ENCODE data around the gene NUTM2G.
"Not testable (repeated sequence)": the region's sequence is repeated elsewhere in the genome, so short reads cannot be mapped to it uniquely, and the experiment has no call there.

NUTM2G gene

DNA sequence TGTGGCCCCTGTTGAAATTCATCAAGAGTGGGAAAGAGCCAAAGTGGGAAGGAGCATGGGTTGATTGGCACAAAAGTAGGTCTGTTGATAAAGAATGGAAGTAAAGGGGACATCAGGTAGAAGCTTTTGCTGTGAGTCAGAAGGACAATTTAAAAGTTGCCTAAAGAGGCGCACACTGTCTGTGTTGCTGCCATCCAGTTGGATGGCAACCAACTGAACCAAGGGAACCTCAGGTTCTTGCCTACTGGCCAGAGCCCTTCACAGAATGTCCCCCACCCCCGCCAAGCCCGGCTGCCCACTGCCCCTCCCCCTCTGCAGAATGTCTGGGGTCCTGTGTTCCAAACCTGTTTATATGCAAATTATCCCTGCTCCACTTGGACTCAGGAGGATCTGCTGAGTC lies at the start of gene NUTM2G:
Gene NUTM2G (plus strand): TSS at position 301 of the 400 bp plus-strand sequence. CDS start 182 bp downstream, outside the sequence.
- not testable (repeated sequence) for DNase-seq (ENCODE audit: low read depth)

GRCh38 chr9:96883922-96884321 lies 44.7 kb upstream of the NUTM2G start:
- no peak for DNase-seq (ENCODE audit: low read depth)

DNA sequence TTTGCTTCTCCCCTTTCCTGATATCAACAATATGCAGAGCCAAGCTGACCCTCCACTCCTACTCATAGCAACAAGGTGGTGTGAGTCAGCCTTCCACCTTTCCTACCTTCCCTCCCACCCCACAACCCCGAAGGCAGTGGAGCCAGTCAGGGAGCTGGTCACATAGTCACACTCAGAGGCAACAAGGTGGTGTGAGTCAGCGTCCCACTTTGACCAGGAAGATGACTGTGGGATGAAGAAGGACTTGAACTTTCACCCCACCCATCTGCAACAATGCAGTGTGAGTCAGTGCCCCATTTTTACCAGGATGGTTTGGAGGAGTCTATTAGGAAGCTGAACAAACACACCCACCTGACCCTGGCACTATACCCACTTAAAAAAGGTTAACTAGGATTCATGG lies 44.2 kb upstream of the NUTM2G start:
- DNase-seq (ENCODE audit: low read depth), result no peak

GRCh38 chr9:96885424-96885823 lies 43.2 kb upstream of the NUTM2G start:
- DNase-seq (ENCODE audit: low read depth), result no peak

- DNase-seq (ENCODE audit: low read depth), result no peak
These were observed 40.1 kb upstream of the NUTM2G start for GRCh38 chr9:96888591-96888990.

DNA sequence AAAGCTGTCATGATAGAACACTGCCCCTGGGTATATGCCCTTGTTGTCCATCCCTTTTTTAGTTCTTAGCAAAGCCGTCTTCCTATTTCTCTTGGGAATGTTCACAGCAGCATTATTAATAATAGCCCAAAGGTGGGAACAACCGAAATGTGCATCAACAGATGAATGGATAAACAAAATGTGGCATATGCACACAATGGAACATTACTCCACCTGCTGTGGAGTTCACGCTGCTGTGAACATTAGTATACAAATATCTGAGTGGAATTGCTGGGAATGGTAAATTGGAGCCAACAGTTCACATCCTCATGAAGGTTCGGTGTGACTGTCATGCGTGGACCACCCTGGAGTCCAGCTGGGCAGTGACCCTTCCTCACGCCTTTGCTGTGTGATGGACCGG lies 36.5 kb upstream of the NUTM2G start:
- no peak for DNase-seq (ENCODE audit: low read depth)

GRCh38 chr9:96900010-96900409 lies 28.6 kb upstream of the NUTM2G start:
- not testable (repeated sequence) for DNase-seq (ENCODE audit: low read depth)

DNA sequence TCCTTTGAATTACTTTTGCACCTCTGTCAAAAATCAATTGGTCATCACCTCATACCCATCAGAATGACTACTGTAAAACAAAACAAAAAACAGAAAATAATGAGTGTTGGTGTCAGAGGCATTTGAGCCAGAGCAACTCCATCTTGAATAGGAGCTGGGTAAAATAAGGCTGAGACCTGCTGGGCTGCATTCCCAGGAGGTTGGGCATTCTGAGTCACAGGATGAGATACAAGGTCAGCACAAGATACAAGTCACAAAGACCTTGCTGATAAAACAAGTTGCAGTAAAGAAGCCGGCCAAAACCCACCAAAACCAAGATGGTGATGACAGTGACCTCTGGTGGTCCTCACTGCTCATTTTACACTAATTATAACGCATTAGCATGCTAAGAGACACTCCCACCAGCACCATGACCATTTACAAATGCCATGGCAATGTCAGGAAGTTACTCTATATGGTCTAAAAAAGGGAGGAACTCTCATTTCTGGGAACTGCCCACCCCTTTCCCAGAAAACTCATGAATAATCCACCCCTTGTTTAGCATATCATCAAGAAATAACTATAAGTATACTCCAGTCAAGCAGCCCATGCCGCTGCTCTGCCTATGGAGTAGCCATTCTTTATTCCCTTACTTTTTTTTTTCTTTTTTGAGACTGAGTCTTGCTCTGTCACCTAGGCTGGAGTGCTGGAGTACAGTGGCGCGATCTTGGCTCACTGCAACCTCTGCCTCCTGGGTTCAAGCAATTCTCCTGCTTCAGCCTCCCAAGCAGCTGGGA lies 23.5 kb upstream of the NUTM2G start:
- not testable (repeated sequence) for DNase-seq (ENCODE audit: low read depth)

GRCh38 chr9:96908479-96908878 lies 20.2 kb upstream of the NUTM2G start:
- DNase-seq (ENCODE audit: low read depth), result not testable (repeated sequence)

DNA sequence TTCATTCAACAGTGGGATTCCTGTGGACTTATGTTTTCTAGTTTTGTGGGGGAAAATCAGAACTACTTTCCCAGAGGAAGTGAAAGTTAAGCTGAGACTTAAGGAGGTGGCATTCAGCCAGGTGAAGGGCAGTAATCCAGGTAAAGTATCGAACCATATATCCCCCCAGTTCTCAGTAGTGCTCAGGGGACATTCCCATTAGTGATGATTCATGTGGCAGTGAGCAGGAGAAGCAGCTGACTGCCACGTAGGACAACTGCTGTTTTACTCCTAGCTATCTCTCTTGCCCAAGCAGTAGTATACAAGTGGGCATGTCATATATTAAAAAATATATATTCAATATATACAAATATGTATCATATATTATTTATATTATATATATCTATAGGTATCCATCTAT lies 13.1 kb upstream of the NUTM2G start:
- not testable (repeated sequence) for DNase-seq (ENCODE audit: low read depth)

DNA sequence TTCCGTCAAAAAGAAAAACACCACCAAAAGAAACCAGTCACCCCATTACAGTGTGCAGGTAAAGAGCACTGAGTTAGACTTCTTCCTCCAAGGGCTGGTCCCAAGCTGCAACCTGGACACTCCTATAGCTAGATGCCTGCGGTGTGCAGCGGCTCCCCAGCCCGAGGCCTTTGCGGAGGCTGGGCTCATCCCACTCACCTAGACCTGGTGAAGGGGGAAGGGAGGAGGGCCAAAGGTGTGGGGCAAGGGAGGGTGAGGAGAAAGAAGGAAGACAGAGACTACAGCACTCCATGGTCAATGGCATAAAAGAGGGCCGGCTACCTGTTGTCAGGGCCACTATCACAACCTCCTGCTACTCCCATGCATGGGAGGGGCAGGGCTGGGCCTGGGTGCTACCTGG lies 12.1 kb upstream of the NUTM2G start:
- not testable (repeated sequence) for DNase-seq (ENCODE audit: low read depth)

GRCh38 chr9:96918550-96918949 lies 10.1 kb upstream of the NUTM2G start:
- DNase-seq (ENCODE audit: low read depth), result not testable (repeated sequence)

GRCh38 chr9:96920803-96921202 lies 7.8 kb upstream of the NUTM2G start:
- not testable (repeated sequence) for DNase-seq (ENCODE audit: low read depth)

- DNase-seq (ENCODE audit: low read depth), result not testable (repeated sequence)
These were observed 3.1 kb upstream of the NUTM2G start for GRCh38 chr9:96925587-96925986.

DNA sequence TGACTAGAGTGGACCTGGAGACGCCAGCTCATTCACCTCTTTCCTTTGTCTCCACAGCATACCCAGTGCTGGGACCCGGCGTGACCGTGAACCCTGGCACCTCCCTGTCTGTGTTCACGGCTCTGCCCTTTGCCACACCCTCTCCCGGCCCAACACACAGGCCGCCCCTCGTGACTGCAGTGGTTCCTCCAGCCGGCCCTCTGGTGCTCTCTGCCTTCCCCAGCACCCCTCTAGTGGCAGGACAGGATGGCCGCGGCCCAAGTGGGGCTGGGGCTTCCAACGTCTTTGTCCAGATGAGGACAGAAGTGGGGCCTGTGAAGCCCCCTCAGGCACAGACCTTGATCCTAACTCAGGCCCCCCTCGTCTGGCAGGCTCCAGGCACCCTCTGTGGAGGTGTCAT lies 3.0 kb downstream of the NUTM2G start:
- DNase-seq (ENCODE audit: low read depth), result not testable (repeated sequence)

DNA sequence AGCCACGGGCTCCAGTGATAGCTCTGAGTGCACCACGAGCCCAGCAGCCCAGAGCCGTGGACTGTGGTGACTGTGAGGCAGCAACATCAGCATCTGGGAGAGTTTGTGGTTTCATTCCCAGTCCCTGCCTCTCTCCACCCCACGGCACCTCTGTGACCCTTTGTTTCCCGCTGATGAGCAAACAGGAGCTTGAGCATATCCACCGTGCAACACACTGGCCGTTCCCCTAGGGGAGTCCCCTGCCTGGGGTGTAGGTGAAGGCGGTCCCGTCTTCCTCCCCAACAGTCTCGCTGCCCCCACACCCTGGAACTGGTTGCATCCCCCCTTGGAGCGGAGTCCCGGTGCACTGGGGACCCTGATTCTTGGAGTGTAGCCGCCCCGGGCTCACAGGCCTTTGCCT lies 5.5 kb downstream of the NUTM2G start:
- DNase-seq (ENCODE audit: low read depth), result not testable (repeated sequence)

GRCh38 chr9:96934706-96935105 lies 6.1 kb downstream of the NUTM2G start:
- DNase-seq (ENCODE audit: low read depth), result not testable (repeated sequence)

DNA sequence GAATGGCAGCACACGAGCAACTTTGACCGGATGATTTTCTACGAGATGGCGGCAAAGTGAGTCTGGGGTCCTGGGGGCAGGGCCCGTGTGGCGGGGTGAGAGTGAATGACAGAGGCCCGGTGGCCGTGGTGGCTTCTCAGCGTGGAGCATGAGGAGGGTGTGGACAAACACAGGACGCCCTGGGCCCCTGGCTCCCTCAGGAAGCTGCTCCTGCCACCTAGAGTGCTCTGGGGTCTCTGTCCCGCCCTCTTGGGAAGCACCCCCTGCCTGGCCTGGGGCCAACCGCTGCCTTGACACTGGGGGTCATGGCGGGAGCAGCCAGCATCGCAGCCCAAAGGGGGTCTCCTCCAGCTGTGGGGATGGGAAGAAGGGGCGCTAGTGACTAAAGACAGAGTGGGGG lies 6.8 kb downstream of the NUTM2G start:
- DNase-seq (ENCODE audit: low read depth), result not testable (repeated sequence)

- DNase-seq (ENCODE audit: low read depth), result not testable (repeated sequence)
These were observed 8.8 kb downstream of the NUTM2G start for GRCh38 chr9:96937442-96937841.

- not testable (repeated sequence) for DNase-seq (ENCODE audit: low read depth)
These were observed 10.5 kb downstream of the NUTM2G start for GRCh38 chr9:96938957-96939665.

DNA sequence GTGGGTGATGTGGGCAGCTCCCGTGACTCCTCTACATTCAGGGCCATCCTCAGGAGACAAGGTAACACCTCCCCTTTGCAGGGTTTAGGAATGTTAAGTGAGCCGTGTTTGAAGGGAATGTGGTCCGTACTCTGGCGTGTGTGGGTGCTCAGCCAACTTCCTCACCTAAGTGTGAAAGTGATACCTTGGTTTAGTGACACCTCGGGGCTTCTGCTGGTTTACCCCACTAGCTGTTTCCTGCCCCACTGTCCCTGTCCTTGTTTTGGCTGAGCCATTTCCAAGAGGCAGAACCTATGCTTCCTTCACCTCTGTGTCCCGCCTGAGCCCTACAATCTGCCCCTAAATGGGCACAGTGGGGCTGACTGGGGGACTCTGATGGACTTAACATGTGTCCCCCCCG lies 12.3 kb downstream of the NUTM2G start:
- DNase-seq (ENCODE audit: low read depth), result not testable (repeated sequence)

DNA sequence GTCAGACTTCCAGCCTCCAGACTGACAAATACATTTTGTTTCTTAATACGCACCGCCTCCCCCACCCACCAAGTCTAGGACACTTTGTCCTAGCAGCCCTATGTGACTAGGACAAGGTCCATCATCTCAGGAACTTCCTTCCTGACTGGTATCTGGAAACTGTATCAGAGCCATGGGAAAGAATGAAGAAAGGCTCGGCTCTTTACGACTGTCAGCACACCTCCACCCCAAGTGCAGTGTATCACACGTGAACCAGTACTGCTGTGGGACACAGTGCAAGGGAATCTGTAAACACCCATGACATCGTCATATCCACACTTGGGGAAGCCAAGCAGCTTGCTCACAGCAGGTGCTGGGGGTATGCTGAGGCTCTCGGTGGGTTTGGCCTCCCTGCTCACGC lies 13.0 kb downstream of the NUTM2G start:
- not testable (repeated sequence) for DNase-seq (ENCODE audit: low read depth)

GRCh38 chr9:96942181-96942580 lies 13.5 kb downstream of the NUTM2G start:
- DNase-seq (ENCODE audit: low read depth), result not testable (repeated sequence)

Data from stimulated activated CD8-positive, alpha-beta memory T cell treated with anti-CD3 and anti-CD28 coated beads, Interleukin-15, amount 100 ng/mL, for 24 hours (primary cell).